H9 (cell line): ENCODE data around the gene CADPS. TPM values are rescaled to one million over a fixed set of nuclear protein-coding genes. Genes with fewer than 3 reads are reported as not detected.

Experiments
- DNase-seq: peaks from one replicate; pipeline ENCODE4 v3.0.0-alpha.2; 2017
- H2AFZ ChIP-seq: one replicate; pipeline ENCODE4 v1.6.1; 2013; ENCODE audit warnings: mild to moderate bottlenecking, low read length, control low read depth, moderate library complexity
- H2AK5ac ChIP-seq: 2 replicates; pipeline ENCODE4 v1.6.1; 2013; ENCODE audit warnings: low read length, control low read depth, mixed read lengths; ENCODE audit not compliant: insufficient read length
- H2BK120ac ChIP-seq: one replicate; pipeline ENCODE4 v1.6.1; 2013; ENCODE audit warnings: low read depth, mild to moderate bottlenecking, low read length, control low read depth, inconsistent platforms; ENCODE audit not compliant: poor library complexity, severe bottlenecking
- H2BK12ac ChIP-seq: 2 replicates; pipeline ENCODE4 v1.6.1; 2013; ENCODE audit warnings: low read length, control low read depth, mixed read lengths, low read depth; ENCODE audit not compliant: insufficient read length
- H2BK15ac ChIP-seq: 2 replicates; pipeline ENCODE4 v1.6.1; 2013; ENCODE audit warnings: low read depth, low read length, control low read depth
- H2BK20ac ChIP-seq: one replicate; pipeline ENCODE4 v1.6.1; 2013; ENCODE audit warnings: low read depth, mild to moderate bottlenecking, low read length, control low read depth, inconsistent platforms; ENCODE audit not compliant: poor library complexity, severe bottlenecking
- H2BK5ac ChIP-seq: 2 replicates; pipeline ENCODE4 v1.6.1; 2013; ENCODE audit warnings: low read length, control low read depth, mixed read lengths; ENCODE audit not compliant: insufficient read length
- H3K14ac ChIP-seq: 2 replicates; pipeline ENCODE4 v1.6.1; 2013; ENCODE audit warnings: low read length, control low read depth; ENCODE audit not compliant: insufficient read depth
- H3K18ac ChIP-seq: 2 replicates; pipeline ENCODE4 v1.6.1; 2013; ENCODE audit warnings: low read depth, mild to moderate bottlenecking, mixed read lengths, low read length, control low read depth; ENCODE audit not compliant: insufficient read length
- H3K23ac ChIP-seq: 2 replicates; pipeline ENCODE4 v1.6.1; 2013; ENCODE audit warnings: low read length, control low read depth, mixed read lengths, low read depth; ENCODE audit not compliant: insufficient read length
- H3K23me2 ChIP-seq: 2 replicates; pipeline ENCODE4 v1.6.1; 2013; ENCODE audit warnings: low read depth, mild to moderate bottlenecking, mixed read lengths, low read length, control low read depth; ENCODE audit not compliant: insufficient read length, poor library complexity, severe bottlenecking
- H3K27ac ChIP-seq: 2 replicates; pipeline ENCODE4 v1.5.1; 2013; ENCODE audit warnings: low read length, control low read depth, mixed read lengths, low read depth; ENCODE audit not compliant: insufficient read length
- H3K27me3 ChIP-seq: 2 replicates; pipeline ENCODE4 v1.6.1; 2013; ENCODE audit warnings: low read length, control low read depth, inconsistent platforms; ENCODE audit not compliant: insufficient read depth
- H3K4ac ChIP-seq: 2 replicates; pipeline ENCODE4 v1.6.1; 2013; ENCODE audit warnings: low read depth, mild to moderate bottlenecking, control low read depth, inconsistent platforms, low read length, moderate library complexity
- H3K4me1 ChIP-seq: 2 replicates; pipeline ENCODE4 v1.6.1; 2013; ENCODE audit warnings: low read length, control low read depth, inconsistent platforms; ENCODE audit not compliant: insufficient read depth
- H3K4me2 ChIP-seq: 2 replicates; pipeline ENCODE4 v1.6.1; 2013; ENCODE audit warnings: low read length, control low read depth, mixed read lengths; ENCODE audit not compliant: insufficient read length, insufficient read depth
- H3K56ac ChIP-seq: 2 replicates; pipeline ENCODE4 v1.6.1; 2013; ENCODE audit warnings: low read depth, mild to moderate bottlenecking, mixed read lengths, low read length, control low read depth; ENCODE audit not compliant: insufficient read length
- H3K79me1 ChIP-seq: 2 replicates; pipeline ENCODE4 v1.6.1; 2013; ENCODE audit warnings: low read depth, mild to moderate bottlenecking, moderate library complexity, low read length, control low read depth, inconsistent platforms; ENCODE audit not compliant: insufficient read depth, poor library complexity, severe bottlenecking
- H3K79me2 ChIP-seq: 2 replicates; pipeline ENCODE4 v1.6.1; 2013; ENCODE audit warnings: low read length, control low read depth, inconsistent platforms; ENCODE audit not compliant: insufficient read depth
- H3K9ac ChIP-seq: 2 replicates; pipeline ENCODE4 v1.6.1; 2013; ENCODE audit warnings: low read length, control low read depth, mixed read lengths; ENCODE audit not compliant: insufficient read length; ENCODE audit errors: extremely low read depth
- H3K9me3 ChIP-seq: one replicate; pipeline ENCODE4 v1.6.1; 2013; ENCODE audit warnings: low read depth, low read length, inconsistent platforms; ENCODE audit not compliant: control insufficient read depth
- H3T11ph ChIP-seq: one replicate; pipeline ENCODE4 v1.6.1; 2013; ENCODE audit warnings: mild to moderate bottlenecking, low read length, control low read depth, inconsistent platforms
- H4K20me1 ChIP-seq: one replicate; pipeline ENCODE4 v1.6.1; 2013; ENCODE audit not compliant: control insufficient read depth, insufficient read length, insufficient read depth
- H4K5ac ChIP-seq: 2 replicates; pipeline ENCODE4 v1.6.1; 2013; ENCODE audit warnings: low read depth, mild to moderate bottlenecking, mixed read lengths, low read length, control low read depth; ENCODE audit not compliant: insufficient read length
- H4K8ac ChIP-seq: replicated peaks from 2 replicates; pipeline ENCODE4 v1.6.1; 2013; ENCODE audit warnings: low read length, control low read depth, mixed read lengths, low read depth; ENCODE audit not compliant: insufficient read length
- H4K91ac ChIP-seq: 2 replicates; pipeline ENCODE4 v1.6.1; 2013; ENCODE audit warnings: low read depth, mild to moderate bottlenecking, moderate library complexity, mixed read lengths, low read length, control low read depth; ENCODE audit not compliant: insufficient read length
- H3K27ac Mint-ChIP-seq, 3 experiments: 2 replicates in 2 of 3; 3 replicates in 1 of 3; pipeline ENCODE4 v1.8.0; 2020 to 2021; ENCODE audit warnings: mixed read lengths in 3 of 3, mild to moderate bottlenecking in 1 of 3, moderate library complexity in 1 of 3
- H3K27me3 Mint-ChIP-seq: 2 replicates; pipeline ENCODE4 v1.8.0; 2021; ENCODE audit warnings: low read depth, mild to moderate bottlenecking, moderate library complexity, mixed read lengths
- H3K36me3 Mint-ChIP-seq, 3 experiments: 2 replicates in 2 of 3; 3 replicates in 1 of 3; pipeline ENCODE4 v1.8.0; 2020 to 2021; ENCODE audit warnings: low read depth in 3 of 3, mixed read lengths in 3 of 3; ENCODE audit not compliant: insufficient read depth in 1 of 3
- H3K4me1 Mint-ChIP-seq, 2 experiments: 2 replicates each; pipeline ENCODE4 v1.8.0; 2020; ENCODE audit warnings: mixed read lengths in 2 of 2
- H3K4me3 Mint-ChIP-seq, 2 experiments: 2 replicates in 1 of 2; 3 replicates in 1 of 2; pipeline ENCODE4 v1.8.0; 2020 to 2021; ENCODE audit warnings: mild to moderate bottlenecking in 2 of 2, mixed read lengths in 2 of 2, moderate library complexity in 1 of 2
- H3K9me3 Mint-ChIP-seq, 2 experiments: 2 replicates in 1 of 2; 3 replicates in 1 of 2; pipeline ENCODE4 v1.8.0; 2020; ENCODE audit warnings: mild to moderate bottlenecking in 2 of 2, mixed read lengths in 2 of 2, moderate library complexity in 1 of 2
- CTCF ChIP-seq: fragments of 200-600 bp; sonication (generic); conservative IDR thresholded peaks from 3 replicates; pipeline ENCODE4 v1.8.0; 2021; ENCODE audit warnings: antibody characterized with exemption, mild to moderate bottlenecking
- WGBS: extraction: QIAGEN DNeasy Blood & Tissue Kit; methylation state at CpG from one replicate; pipeline ENCODE4 v1.1.7; 2013; ENCODE audit warnings: missing lambda C conversion rate, low lambda C conversion rate, mixed read lengths; ENCODE audit not compliant: insufficient read length; ENCODE audit errors: extremely low coverage; 5-methylcytosine and 5-hydroxymethylcytosine counted together
- total RNA-seq: library from RNA; stranded (reverse); gene quantifications from 2 replicates; pipeline ENCODE4 v1.2.1, GENCODE V29; 2021

CADPS gene
- total RNA-seq, 1 experiment from 2014 or later = 6.6 TPM

GRCh38 chr3:62532796-62533195 lies 342.4 kb downstream of the CADPS start:
- Mint-ChIP-seq H3K4me3 (no peak overlapping the region), H3K27ac (no peak overlapping the region; a peak in 1 of 7 replicates), H3K27me3 (no peaks in the 10 kb centered on the region), H3K36me3 (no peaks in the 10 kb centered on the region), H3K4me1 (peaks cover 25 to 27% of the 10 kb centered on the region in 2 experiments), H3K9me3 (no peaks in the 10 kb centered on the region)
- Histone ChIP-seq H2BK12ac (no peak overlapping the region), H4K91ac (no peak overlapping the region), H2BK5ac (no peak overlapping the region), H3K4me1 (peaks cover 7% of the 10 kb centered on the region), H3K56ac (no peak overlapping the region), H3K9ac (no peak overlapping the region), H3T11ph (no peak overlapping the region), H3K27me3 (no peaks in the 10 kb centered on the region), H3K14ac (no peak overlapping the region), H3K18ac (no peak overlapping the region), H3K27ac (no peak overlapping the region), H3K79me1 (no peaks in the 10 kb centered on the region), H2AK5ac (no peak overlapping the region), H4K20me1 (no peaks in the 10 kb centered on the region), H2BK120ac (no peak overlapping the region), H3K23me2 (no peaks in the 10 kb centered on the region), H3K9me3 (no peaks in the 10 kb centered on the region), H4K8ac (no peak overlapping the region), H3K79me2 (no peaks in the 10 kb centered on the region), H2BK20ac (no peak overlapping the region), H3K4ac (no peak overlapping the region), H3K23ac (no peak overlapping the region), H4K5ac (no peak overlapping the region), H2BK15ac (no peak overlapping the region), H3K4me2 (no peak overlapping the region), H2AFZ (no peak overlapping the region)
- no peak for DNase-seq
- no CpG with 5 or more reads among the region's 9 CpGs for WGBS
- no peak for TF ChIP-seq CTCF
